Urothelium cell line (cell line): ENCODE measurements around the gene DNM3.
A peak's percentile ranks its signal among the peaks of the same experiment; 100 is the strongest.

Source experiments
- DNase-seq: peaks from one replicate; pipeline ENCODE4 v3.0.0; 2011; ENCODE audit warnings: low spot score, mixed read lengths
- FAIRE-seq: peaks from 2 replicates; lab custom pipeline; 2011; peaks lifted over from hg19 to GRCh38; lab: Jason Lieb, UNC

The DNM3 gene

DNA sequence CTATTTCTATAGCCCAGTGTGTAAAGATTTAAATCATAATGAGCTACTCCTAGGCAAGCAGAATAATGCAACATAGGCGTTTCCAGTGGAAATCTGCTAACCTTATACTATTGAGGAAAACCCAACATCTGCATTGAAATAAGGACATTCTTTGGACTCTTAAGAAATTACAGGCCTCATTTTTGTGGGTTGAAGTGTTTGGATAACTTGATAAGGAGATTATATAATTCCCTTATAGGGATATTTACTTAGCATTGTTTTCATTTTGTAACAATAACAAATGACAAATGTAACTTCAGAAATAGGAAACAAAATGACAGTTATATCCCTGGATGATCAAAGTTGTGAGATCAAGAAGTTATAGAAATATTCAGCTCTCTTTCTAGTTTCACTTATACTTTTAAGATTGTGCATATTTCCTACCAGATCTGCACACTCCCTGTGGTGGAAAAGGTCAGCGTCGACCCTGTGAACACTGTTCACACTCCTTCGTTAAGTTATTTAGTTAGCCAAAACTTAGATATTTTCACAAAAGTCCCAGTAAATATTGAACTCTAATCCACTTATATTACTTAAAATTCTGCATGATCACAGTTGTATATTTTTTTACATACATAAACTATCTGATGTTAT lies 294.8 kb downstream of the DNM3 start:
- DNase-seq (no peak), FAIRE-seq (no peak)

DNA sequence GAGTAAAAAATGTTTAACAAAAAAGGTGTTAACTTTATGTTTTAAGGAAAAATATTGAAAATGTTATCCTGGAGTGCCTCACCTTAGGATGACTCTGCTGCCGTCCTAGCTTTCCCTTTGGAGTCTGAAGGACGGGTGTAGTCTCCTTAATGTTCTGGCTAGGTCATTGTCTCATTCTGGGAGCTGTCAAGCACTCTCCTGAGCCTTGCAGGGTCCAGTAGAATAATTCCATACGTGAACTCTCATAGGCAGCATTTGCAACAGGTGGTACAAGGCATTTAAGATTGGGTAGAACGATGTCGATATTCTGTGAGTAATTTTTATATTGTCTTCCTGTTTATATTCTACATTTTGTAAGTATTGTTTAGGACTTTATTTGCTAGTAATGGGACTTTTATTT lies 295.6 kb downstream of the DNM3 start:
- DNase-seq (no peak), FAIRE-seq (no peak)

DNA sequence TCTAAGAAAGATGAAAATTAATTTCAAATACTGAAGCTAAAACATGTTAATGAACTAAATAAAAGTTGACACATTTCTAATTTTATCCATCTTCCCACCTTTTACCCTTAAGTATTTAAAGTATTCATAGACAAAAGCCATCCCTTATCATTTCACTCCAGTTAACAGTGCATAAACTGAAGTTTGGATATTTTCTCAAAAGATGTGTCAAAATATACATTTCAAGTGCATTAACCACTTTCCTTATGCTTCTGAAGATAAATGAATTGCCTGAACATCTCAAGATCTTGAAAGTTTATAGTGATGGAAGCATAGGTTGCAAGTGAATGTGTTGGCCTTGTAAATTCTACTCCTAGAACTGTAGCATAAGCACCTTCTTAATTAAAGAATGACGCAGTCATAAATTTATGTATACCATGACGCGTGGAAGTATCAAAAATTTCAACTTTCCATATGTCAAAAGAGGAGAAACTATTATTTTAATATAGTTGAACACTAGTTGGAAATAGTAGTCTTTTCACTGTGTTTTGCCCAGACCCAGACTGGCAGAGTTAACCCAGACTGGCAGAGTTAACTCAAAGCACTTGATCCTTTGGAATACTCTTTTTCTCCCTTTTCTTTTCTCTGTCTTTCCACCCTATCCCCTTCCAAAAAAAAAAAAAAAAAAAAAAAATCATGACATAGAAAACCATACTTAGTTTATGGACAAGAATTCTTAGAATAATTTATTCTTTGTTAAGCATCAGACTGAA lies 296.6 kb downstream of the DNM3 start:
- FAIRE-seq (no peak), DNase-seq (no peak)

DNA sequence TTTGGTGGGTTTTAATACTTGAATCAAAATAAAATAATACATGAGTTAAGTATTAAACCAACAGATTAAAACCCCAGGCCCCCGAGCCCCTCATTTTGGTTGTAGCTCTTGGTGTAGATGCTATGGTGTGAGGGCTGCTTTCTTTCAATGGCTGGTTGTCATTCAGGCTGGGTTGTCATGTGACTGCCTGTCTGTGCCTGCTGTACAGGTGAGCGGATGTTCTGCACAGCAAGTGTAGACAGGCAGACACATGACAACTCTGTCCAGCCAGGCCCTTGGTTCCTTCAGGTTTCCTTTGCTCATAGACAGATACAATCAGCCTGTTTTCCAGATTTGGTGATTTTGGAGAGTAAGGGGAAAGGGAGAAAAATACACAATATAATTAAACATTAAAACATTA lies 297.3 kb downstream of the DNM3 start:
- DNase-seq (no peak), FAIRE-seq (no peak)

DNA sequence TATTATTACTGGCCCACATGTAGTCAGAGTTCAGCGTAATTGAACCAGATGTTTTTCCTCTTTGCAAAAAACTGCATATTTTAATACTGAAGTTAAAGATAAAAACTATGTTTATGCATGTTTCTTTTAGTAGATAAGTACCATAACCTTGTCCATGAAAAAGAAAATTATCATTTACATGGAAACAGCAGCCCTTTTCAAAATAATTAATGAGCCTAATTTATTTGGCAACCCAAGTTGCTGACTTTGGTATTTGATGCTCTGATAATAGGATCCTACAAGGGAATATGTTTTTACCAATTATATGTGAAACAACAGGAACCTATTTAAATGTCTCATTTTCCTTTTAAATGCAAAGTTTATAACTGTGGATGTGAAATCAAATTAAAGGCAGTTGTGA lies 297.9 kb downstream of the DNM3 start:
- FAIRE-seq (no peak), DNase-seq (no peak)

DNA sequence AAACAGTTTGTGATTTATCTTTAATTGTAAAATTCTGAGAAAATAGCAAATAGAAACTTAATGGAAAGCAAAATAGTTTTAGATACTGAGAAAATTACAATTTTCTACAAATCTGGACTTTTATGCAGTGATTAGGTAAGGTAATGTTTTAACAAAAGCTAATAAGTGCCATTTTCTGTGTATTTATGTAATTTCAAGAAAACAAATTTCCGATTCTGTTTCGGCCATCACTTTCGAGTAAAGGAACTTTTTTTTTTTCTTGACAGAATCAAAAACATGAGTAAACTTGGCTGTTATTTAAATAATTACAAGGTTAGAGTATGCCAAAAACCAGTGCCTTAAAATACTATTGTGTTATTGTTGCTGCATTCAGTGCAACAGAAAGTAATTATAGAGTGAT lies 298.8 kb downstream of the DNM3 start:
- FAIRE-seq = no peak
- DNase-seq = no peak

DNA sequence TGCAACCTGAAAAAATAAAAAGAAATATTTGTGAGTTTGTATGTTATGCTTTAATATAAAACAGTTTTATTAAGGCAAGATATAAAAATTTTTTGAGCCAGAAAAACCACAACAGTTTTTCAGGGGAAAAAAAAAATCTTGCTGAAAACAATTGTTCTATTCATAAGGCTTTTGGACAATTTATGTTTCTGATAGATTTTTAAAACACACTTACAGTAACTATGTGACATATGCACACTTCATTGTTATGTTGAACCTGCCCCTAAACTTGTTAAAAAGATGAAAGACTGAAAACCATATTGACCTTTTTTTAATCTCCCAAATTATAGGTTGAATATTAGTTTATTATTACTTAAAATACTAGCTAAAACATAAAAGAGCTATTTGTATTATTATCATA lies 299.3 kb downstream of the DNM3 start:
- DNase-seq = no peak
- no peak for FAIRE-seq

DNA sequence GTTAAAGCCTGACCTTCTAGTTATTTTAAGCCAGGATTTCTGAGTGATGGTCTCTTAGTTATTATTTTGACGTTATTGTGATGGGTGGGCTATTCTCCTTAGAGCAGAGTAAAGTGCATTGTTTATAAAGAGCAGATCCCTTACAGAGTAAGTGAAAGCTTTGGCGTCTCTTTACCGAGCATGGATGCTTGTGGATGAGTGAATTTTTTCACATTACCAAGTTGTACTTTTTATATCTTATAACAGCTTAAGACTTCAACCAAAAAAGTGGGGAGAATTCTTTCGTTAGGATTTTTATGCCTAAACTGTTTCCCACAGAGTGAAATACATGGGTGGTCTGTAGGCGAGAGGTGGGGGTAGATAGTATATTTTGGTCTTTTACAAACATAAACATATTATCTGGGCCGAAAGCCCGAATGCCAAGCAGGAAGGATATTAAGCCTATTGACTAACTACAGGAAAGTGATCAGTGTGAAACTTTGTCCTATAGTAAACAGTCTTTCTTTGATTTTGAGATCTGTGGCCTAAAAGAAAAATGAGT lies 300.1 kb downstream of the DNM3 start:
- no peak for DNase-seq
- no peak for FAIRE-seq

DNA sequence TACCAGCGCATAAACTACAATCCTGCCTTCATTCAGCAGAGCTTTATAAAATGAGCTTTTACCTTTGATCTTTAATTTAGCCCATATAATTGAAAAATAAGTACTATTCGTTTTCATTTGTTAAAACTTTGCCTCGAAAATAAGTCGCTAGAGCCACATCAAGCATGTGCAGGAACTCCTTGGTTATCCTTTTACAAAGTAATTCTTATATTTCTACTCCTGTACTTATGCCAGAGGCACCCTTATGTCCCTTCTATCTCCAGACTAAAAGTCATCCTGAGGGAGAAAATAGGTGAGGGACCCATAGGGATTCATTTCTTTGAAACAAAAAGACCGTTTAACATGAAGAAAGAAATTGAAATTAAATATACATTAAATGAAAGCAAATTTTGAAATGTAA lies 301.0 kb downstream of the DNM3 start:
- no peak for DNase-seq
- FAIRE-seq = no peak

DNA sequence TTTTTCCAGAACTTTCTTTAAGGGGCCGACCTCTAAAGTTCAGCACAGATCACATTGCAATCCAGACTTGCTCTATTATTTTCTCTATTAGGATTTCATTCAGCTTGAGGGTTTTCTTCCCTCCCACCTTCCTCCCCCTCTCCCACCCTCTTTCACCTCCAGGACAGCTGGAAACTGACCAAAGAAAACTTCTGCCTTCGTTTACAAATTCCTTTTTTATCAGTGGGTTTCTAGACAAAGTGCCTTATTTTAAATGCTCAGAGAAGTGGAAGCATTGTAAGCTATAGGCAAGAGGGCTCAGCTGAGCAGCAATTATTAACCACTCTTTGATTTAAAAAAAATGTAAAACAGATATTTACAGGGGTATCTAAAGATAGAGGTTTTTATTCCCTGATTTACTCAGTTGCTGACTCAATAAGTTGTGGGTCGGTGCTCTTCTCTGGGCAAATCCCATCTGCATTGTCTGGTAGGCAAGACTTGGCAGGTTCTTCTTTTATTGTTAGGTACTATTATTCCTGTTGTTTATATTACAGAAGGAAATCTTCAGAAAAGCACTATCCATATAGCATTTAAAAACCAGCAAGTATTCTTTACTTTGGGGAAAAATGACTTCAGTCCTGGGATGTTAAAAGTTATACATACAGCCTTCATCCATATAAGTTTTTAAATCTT lies 302.2 kb downstream of the DNM3 start:
- no peak for FAIRE-seq
- DNase-seq = no peak

DNA sequence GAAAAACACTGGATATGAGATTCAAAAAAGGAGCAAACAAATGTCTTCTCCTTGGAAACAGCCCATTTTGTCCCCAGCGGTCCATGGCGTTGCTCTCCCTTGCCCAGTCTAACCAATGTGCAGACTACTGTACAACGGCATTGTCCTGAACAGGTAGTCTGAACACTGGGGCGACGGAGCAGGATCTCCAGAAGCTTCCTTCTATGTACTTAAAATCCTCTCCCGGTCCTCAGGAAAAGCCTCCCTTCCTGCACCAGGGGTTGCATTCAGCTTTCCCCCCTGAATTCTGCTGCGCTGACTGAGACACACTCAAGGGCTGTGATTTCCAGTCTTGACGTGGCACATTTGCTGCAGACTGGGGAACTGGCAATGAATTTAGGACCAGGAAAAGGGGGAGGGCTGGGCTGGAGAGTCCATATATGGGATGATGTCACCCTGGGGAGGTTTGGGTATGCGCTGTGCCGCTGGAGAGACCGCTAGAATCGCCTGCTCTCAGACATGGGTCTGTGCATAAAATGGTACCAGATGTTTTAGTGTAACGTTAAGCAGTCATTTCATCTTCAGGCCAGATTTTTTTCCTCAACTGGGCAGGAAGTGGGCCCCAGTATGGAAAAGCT lies 303.3 kb downstream of the DNM3 start:
- FAIRE-seq (no peak), DNase-seq (peak; percentile 74)

DNA sequence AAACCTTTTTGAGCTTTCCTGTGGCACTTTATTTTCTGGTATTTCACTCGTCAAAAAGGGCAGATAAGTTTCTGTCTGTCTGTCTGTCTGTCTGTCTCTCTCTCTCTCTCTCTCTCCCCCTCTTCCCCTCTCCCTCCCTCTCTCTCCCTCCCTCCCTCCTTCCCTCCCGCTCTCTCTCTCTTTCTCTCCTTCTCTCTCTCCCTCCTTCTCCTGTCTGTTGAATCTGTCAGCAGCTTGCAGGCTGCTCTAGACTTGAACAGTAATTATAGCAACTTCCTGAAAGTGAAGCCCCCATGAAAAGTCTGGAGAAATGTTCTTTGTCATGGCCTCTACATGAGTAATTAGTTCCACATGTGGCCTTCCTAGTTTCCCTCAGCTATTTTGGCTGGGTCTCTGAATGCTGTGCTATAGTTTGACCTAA lies 303.9 kb downstream of the DNM3 start:
- FAIRE-seq = no peak
- no peak for DNase-seq

DNA sequence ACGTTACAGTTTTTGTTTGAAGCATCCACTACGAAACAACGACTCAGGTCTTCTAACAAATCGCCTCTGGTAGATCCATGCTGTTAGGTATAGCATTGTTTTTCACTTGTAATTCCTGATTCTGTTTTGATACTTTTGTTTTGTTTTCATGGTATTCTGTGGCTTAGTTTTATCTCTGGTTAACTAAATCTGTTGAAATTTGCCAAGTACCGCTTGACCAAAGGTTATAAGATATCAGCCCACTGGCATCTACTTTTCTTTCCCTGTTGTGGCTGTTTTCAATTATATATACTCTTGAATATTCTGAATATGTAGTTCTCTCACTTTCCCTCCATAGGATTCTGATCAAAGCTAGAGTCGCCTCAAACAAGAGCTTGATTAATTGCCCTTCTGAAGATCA lies 304.4 kb downstream of the DNM3 start:
- DNase-seq = no peak
- FAIRE-seq = no peak

DNA sequence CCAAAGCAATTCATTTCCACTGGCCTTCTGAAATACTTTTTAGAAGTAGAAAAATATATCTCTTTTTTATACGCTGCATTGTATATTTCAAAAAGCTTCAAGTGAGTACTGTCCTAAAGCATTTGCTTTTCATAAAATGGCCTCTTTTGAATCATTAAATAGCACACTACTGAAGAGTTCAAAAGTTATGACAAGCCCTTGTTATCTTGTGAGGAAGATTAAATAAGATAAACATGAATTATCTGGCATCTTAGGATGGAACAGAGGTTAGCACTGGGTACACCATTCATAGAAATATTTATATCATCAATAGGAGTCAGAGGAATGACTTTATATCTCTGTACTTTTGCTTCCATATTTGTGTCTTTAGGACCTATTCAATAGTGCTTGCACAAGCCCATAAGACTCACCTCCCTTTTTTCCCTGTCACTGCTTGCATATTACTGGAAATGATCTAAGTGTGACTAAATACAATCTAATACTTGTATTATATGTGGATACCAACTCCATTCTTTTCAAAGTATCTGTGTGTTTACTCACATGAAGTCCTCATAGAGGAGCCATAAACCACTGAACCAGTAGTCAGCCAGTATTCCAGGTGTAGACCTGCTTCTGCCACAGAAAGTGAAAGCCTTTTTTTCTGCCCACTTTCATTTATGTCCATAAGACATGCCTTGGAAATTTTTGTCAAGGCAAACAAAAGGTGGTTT lies 305.0 kb downstream of the DNM3 start:
- DNase-seq (no peak), FAIRE-seq (no peak)

DNA sequence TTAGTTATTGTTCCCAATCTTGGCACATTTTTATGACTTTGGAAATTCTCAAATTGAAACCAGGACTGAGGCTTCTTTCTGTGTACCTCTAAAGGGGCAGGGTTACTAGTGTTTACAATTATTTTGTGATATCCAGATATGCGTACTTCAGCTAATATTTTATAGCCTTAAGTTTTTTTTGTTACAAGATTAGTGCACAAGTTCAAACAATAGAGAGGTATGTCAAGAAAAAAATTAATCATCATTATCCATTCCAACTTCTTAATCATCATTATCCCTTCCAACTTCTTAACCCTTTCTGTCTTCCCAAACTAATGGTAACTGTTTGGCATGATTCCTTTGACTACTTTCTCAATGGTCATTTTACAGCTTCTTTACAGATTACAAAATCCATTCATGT lies 306.2 kb downstream of the DNM3 start:
- no peak for FAIRE-seq
- DNase-seq = no peak

DNA sequence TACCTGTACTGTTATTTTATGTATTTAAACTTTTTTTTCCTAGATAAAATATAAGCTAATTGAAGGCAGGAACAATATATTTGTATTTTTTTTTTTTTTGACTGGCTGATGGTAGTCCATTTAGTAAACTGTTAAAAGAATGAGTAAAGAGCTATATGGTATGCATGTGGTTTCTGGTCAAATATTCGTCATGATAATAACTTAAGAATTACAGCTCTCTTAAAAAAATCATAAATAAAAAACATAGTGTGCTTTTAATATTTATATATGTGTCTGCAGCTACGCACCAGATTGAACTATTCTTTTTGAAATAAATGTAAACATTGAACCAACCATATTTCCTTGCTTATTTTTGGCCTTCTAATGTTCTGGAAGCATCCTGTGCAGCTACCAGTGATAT lies 306.9 kb downstream of the DNM3 start:
- no peak for FAIRE-seq
- DNase-seq = no peak

DNA sequence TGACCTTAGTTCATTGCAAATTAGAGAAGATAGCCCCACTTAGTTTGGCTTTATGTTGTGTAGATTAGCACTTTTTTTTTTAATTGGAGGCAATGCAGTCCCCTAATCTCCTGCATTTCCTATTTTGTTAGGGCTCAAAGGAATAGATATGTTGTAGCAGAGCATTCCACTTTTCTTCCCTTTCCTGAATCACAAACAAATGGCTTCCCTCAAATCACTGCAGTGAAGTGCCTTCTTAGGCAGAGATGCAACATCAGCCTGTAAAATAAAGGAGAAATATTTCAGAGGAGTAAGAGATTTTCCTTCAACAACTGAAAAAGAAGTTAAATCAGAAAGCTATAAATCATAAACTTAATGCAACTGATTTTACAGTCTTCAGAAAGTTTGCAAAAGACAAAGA lies 307.4 kb downstream of the DNM3 start:
- FAIRE-seq (no peak), DNase-seq (no peak)

DNA sequence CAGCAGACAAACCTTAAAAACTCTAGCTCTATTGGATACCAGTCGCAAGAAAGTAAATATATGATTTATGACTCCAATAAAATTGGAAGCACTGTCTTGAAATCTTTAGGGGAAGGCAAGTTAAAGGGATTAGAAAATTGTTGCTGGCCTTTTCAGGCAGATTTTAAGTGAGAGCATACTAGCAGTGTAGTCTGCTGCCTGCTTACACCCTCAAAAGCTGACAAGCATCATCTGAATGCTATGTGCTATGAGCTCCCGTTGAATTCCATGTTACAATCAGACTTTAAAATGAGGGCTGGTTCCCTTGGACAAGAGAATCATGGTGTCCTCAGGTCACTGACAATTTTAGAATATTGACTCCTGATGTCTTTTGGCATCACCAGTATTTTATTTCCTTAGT lies 308.0 kb downstream of the DNM3 start:
- DNase-seq = no peak
- no peak for FAIRE-seq

DNA sequence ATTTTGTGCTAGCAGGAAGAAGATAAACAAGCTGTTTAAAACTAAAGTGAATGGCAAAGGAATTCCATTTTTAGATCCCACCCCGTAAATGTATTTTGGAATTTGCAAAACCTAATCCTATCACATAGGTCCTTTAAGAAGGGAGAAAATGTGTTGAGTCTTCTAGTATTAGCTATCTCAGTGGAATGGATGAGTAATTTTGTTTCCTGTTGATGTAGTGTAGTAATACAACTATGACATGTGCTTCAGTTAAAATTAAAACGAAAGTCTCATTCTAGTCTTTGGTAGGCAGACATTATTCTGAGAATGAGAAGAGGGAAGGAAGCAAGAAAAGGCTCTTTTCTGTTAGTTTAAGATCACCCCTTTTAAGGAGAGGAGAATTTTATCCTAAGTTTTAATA lies 313.3 kb downstream of the DNM3 start:
- FAIRE-seq = no peak
- peak; percentile 11 for DNase-seq

DNA sequence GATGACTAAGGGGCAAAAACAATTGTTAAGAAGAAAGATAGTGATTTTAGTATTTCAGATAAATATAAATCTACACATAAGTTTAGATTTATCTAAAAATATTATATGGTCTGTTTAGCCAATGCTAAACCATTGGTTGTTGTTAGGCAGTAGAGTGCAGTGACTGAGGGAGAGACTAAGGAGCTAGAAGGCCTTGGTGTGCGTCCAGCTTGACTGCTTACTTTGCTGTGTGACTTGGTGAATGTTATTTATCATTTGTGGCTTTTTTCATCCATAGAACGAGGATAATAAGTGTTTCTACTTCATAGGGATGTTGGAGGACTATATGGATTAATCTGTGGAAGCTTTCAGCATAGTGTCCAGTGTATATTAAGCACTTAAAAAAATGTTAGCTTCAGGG lies 314.5 kb downstream of the DNM3 start:
- FAIRE-seq (no peak), DNase-seq (no peak)

DNA sequence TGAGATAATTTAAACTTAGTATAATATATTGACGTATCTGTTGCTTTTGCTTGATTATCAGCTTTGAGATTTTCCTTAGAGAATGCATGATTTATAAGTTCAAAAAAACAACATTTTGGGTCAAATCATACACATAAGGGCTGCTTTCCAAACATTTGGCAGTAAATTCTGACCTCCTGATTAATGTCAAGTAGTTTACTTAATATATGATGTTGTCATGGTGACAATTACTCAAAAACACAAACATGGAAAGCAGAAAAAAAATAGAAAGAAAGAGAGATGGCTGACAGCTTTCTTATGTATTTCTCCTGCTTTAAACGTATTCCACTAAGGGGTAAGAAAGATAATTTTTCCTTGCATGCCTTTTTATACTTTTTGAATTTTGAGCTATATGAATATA lies 320.9 kb downstream of the DNM3 start:
- FAIRE-seq (no peak), DNase-seq (no peak)
